Measurements from ENCODE around the gene PTPN14.

Gene PTPN14

GRCh38 chr1:214568328-214568727 lies 16.9 kb upstream of the PTPN14 start:
- DNase-seq (ENCODE audit: low read depth): no peak

- DNase-seq (ENCODE audit: low read depth): no peak
These were observed 16.1 kb upstream of the PTPN14 start for GRCh38 chr1:214567481-214567980.

- no peak for DNase-seq (ENCODE audit: low read depth)
These were observed 15.0 kb upstream of the PTPN14 start for GRCh38 chr1:214566158-214567104.

GRCh38 chr1:214565310-214565709 lies 13.9 kb upstream of the PTPN14 start:
- DNase-seq (ENCODE audit: low read depth): no peak

DNA sequence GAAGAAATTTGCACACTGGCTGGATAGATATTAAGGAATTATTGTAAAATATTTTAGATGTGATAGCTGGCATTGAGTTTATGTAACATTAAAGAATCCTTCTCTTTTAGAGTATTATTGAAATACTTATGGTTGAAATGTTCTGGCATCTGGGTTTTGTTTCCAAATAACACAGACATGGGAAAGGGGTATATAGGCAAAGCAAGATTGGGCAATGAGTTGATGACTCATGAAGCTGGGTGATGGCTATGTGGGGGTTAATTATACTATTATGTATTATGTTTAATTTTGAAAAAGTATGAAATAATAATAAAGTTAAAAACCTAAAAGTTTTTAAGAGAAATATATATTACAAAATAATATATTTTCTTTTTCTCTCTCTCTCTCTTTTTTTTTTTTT lies 12.5 kb upstream of the PTPN14 start:
- no peak for DNase-seq (ENCODE audit: low read depth)

GRCh38 chr1:214557952-214558735 lies 6.7 kb upstream of the PTPN14 start:
- DNase-seq (ENCODE audit: low read depth): no peak

- DNase-seq (ENCODE audit: low read depth): no peak
These were observed 1.8 kb upstream of the PTPN14 start for GRCh38 chr1:214553142-214553710.

DNA sequence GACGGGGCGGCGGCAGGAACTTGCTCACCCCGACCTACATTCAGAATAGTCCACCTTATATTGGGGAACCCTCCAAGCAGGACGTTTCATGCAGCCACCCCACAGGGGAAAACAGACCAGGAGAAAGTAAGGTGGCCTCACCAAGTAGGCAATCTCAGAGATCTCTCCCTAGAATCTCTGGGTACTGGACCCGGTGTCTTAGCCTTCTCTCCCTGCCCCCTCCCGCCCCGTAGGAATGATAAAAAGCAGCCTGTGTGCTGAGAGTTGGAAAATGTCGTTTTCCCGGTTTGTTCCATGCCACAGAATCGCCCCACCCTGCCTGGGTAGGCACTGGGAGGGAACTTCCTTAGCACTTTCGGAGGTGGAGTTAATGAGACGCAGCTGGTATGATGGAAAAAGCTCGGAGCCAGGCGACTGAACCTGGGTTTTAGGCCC lies 789 bp upstream of the PTPN14 start:
- DNase-seq (ENCODE audit: low read depth): no peak

DNA sequence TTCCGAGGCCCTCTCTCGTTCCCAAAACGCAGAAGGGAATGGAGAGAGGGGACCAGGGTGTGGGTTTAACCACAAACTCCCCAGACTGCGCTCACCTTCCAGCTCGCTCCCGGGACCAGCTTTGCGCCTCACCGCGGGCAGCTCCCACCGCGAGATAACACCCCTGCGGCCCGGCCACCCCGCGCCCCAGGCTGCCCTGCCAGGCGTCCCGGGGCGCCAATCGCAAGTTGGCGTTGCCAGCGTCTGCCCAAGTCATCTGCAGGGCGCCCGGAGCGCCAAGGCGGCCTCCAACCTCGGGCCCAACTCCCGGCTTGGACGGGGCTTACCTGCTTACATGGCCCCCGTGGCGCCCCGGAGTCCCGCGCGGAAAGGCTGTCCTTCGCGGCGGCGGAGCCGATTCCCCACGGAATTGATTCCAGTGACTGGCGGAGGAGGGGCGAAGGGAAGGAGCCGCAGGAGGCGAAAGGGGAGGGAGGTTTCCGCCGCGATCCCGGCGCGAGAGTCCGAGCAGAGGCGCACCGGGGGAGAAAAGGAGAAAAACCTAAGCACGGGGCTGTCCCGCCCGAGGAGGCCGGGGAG lies 456 bp downstream of the PTPN14 start:
- DNase-seq (ENCODE audit: low read depth): no peak

- no peak for DNase-seq (ENCODE audit: low read depth)
These were observed 1.2 kb downstream of the PTPN14 start for GRCh38 chr1:214550013-214550856.

DNA sequence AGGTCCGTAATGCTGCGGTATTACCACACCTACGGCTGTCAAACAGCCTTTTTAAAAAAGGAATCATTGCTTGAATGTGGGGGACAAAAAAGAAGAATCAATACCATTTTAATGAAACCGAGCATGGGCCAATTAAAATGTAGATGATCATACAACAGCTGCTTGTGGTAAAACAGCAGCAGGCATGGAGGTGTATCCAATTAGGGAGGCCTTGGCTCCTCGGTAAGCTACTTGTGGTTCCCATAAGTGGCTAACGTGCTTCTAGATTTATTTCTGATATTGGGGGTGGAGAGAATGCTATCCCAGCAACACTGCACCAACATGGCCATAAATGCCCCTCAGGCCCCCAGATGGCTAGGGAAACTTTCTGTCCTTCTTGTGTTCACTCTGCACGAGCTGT lies 1.8 kb downstream of the PTPN14 start:
- DNase-seq (ENCODE audit: low read depth): no peak

DNA sequence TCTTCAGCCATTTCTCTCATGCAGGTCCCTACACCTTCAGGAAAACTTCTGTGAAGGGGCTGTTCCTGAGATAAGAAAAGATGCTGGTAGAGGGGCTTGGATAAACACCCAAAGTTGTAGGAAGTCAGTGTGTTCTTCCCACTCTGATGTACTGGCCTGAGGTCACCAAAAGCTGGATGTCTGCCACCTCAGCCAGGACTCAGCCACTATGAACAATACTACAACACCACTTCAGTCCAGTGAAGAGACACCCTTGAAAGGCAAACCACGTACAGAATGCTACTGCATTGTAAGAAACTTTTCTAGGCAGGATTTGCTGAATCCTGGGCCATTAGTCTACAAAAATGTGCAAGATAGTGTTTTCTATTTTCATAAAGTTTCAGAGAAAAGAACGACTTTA lies 2.4 kb downstream of the PTPN14 start:
- no peak for DNase-seq (ENCODE audit: low read depth)

GRCh38 chr1:214548271-214548670 lies 3.1 kb downstream of the PTPN14 start:
- no peak for DNase-seq (ENCODE audit: low read depth)

DNA sequence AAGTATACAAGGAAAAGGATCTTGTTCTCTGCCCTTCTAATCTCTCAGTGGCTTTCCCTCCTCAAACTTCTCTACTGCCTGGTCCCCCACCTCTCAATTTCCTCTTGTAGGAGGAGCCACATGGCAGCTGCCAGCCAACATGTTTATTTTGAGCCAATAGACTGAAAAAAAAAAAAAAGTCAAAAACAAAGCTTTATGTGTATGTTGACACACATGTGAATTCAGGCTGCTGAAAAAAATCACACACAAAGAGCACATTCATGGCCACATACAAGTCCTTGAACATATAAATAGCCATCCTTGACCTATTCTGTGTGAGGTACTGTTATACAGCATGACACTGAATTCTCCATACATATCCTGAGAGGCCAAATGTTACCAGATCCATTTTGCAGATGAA lies 3.7 kb downstream of the PTPN14 start:
- DNase-seq (ENCODE audit: low read depth): no peak

- no peak for DNase-seq (ENCODE audit: low read depth)
These were observed 4.3 kb downstream of the PTPN14 start for GRCh38 chr1:214546886-214547641.

DNA sequence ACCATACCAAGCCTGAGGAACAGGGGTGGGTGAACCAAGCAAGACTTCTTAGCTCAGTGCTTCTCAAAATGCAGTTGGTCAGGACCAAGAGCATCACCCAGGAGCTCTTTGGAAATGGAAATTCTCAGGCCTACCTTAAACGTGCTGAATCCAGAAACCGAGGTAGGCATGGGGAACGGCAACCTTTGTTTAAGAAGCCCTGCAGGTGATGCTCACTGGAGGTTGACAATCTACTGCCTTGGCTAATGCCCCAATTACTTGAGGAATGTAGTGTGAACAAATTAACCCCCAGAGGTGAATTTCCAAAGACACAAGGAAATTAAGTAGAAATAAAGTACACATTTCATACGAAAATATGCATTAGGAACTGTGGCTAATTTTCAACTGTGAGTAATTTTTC lies 5.3 kb downstream of the PTPN14 start:
- DNase-seq (ENCODE audit: low read depth): no peak

DNA sequence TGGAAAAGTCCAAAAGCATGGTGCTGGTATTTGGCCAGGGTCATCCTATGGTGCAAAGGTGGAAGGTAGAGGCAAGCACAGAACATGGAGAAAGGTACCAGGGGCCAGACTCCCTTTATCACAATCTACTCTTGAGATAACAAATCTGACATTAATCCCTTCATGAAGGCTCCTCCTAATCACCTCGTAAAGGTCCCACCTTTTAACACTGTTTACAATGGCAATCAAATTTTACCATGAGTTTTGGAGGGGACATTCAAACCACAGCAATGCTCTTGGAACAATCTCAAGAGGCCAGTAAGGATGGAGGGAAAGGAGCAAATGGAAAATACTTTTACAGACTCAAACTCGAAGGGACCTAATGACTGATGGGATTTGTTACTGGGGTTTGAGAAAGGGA lies 6.1 kb downstream of the PTPN14 start:
- DNase-seq (ENCODE audit: low read depth): no peak

- no peak for DNase-seq (ENCODE audit: low read depth)
These were observed 6.6 kb downstream of the PTPN14 start for GRCh38 chr1:214544791-214545190.

DNA sequence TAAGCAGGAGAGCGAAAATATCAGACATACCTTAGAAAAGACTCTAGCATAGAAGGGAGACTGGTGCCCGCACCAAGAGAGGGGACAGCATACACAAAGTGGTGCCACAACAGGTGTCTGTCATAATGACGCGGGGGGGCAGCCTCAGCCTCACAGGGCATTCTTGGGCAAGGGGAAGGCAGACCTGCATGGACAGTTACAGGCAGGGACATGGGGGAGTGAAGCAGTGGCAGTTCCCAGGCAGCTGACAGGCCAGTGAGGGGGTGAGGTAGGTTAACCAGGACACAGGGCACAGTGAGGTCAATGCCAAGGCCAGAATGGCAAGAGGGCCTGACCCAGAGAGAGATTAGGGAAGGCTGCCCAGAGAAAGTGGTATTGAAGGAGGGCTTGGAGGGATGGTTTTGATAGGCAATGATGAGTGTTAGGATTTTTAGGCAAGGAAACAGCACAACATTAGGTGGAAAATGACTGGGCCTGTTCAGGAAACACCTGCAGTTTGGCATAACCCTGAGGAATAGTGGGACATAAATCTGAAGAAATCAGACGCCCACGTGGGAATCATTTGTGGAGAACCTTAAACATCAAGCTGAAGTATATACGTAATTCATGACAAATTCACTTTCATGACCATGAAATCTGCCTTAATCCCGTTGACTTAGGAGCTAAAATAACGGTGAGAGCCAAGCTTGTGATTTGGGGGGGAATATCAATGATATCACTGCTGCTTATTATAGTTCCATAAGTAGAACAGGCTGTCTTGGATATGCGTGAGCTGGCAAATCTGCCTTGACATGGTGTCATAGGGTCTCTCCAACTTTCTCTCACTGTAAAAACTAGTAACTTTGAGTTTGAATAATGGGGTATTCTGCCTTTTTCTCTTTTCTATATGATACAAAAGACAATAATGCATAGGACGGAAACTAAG lies 8.9 kb downstream of the PTPN14 start:
- DNase-seq (ENCODE audit: low read depth): no peak

Measured in activated T-helper 1 cell treated with Interleukin-2 at 50 U/mL for 16 hours (primary cell).